Measurements from ENCODE around the gene URB1. TPM values are rescaled to one million over a fixed set of nuclear protein-coding genes. Genes with fewer than 3 reads are reported as not detected.

Gene URB1
- polyA plus RNA-seq, 1 donor (not counting 4 experiments of a cell fraction or from before 2014, with no cell fraction given) = 9.0 TPM

DNA sequence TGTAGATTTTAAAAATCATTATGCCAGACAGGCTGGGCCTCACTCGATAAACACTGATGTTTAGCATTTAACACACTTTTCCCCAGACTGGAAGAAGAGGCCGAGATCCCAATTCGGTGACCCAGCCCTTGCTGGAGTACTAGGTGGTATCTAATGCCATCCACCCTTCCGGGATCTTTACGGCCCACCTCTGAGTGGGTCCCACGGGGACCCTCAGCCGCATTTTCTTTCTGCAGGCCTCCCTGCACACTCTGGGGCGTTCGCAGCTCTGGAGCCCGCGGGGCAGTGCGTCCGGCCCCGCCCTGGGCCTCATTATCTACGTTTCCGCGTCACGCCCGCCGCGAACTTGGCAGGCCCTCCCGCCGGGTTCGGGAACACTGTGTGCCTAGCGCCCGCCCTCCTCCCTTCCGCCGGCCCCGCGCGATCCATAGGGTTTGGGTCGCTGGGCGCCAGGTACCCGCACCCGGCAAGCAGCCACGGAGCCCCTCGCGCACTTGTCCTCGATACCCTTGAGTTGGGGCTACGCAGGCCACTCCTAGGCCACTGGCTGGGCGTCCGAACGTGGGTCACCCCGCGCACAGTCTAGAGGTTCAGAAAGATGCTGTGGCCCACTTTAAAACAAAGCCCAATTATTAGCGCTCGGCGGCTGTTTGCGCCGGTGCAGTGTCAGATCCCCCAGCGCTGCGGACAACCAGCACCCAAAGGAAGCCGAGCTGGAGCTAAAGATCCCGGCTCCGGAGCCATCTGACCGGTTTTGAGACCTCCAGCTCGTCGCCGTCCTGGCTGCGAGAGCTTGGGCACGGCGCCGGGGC is 18.7 kb upstream of the URB1 start:
- peaks cover 0 to under 1% of the 10 kb centered on the region in 2 experiments for H3K36me3 ChIP-seq (ENCODE audit: control insufficient read depth in 2 of 2, extremely low read depth in 1 of 2, insufficient read depth in 2 of 2, low read length in 2 of 2)

DNA sequence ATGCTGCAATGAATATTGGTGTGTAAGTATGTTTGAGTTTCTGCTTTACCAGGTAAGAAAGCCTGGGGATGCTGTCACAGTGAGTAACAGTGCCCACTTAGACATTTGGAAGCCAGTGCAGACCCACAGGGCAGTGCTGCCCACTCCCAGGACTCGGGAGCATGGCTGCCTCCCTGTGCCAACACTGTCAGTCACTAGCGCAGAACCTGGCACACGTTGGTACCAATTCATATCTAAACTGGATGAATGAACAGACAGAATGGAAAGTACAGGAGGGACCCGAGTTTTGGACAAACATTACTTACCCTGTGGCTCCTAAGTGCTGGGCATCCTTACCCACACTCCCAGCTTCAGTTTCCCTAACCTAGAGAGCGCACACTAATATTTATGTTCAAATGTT is 18.1 kb upstream of the URB1 start:
- Histone ChIP-seq H2AFZ (ENCODE audit: control insufficient read depth, low read length) (peak overlapping the region; percentile 26), H3K9me1 (ENCODE audit: control insufficient read depth, extremely low read depth, insufficient read depth, low read length) (no peaks in the 10 kb centered on the region), H3K4me2 (ENCODE audit: control insufficient read depth, extremely low read depth, insufficient read depth, low read depth, low read length) (peak overlapping the region; percentile 89), H3K27ac (ENCODE audit: control insufficient read depth, insufficient read depth, low read length) (peak overlapping the region; percentile 88), H3K9ac (ENCODE audit: control insufficient read depth, extremely low read depth, insufficient read depth, low read length) (peak overlapping the region; percentile 89), H4K20me1 (ENCODE audit: control insufficient read depth, extremely low read depth, insufficient read depth, low read length) (no peaks in the 10 kb centered on the region), H3K9me3 (ENCODE audit: control insufficient read depth, low read depth, low read length) (no peaks in the 10 kb centered on the region), H3K4me1 (ENCODE audit: control insufficient read depth, extremely low read depth, insufficient read depth, low read length) (peaks cover 25% of the 10 kb centered on the region), H3K4me3 (ENCODE audit: control insufficient read depth in 2 of 3, extremely low read depth in 1 of 3, insufficient read depth in 2 of 3, low read depth in 1 of 3, low read length in 3 of 3) (peak overlapping the region in 1 of 3 experiments; percentile 83), H3K27me3 (ENCODE audit: control insufficient read depth, extremely low read depth, insufficient read depth, low read length) (no peaks in the 10 kb centered on the region), H3K36me3 (ENCODE audit: control insufficient read depth in 2 of 2, extremely low read depth in 1 of 2, insufficient read depth in 2 of 2, low read length in 2 of 2) (no peaks in the 10 kb centered on the region), H3K79me2 (ENCODE audit: control insufficient read depth, insufficient read depth, low read length) (peaks cover 13% of the 10 kb centered on the region)
- FAIRE-seq (no peak), DNase-seq (ENCODE audit: low read depth, low spot score) (no peak)
- dilution Hi-C loops (cut with MboI; ENCODE audit: extremely low pct_ligation_motif_present, low sequenced_read_pairs) = no loop called here
- TF ChIP-seq EZH2 (IDR thresholded peaks at IDR 0.05; ENCODE audit: low read length) = no peak
- TF ChIP-seq, protein P1, sequence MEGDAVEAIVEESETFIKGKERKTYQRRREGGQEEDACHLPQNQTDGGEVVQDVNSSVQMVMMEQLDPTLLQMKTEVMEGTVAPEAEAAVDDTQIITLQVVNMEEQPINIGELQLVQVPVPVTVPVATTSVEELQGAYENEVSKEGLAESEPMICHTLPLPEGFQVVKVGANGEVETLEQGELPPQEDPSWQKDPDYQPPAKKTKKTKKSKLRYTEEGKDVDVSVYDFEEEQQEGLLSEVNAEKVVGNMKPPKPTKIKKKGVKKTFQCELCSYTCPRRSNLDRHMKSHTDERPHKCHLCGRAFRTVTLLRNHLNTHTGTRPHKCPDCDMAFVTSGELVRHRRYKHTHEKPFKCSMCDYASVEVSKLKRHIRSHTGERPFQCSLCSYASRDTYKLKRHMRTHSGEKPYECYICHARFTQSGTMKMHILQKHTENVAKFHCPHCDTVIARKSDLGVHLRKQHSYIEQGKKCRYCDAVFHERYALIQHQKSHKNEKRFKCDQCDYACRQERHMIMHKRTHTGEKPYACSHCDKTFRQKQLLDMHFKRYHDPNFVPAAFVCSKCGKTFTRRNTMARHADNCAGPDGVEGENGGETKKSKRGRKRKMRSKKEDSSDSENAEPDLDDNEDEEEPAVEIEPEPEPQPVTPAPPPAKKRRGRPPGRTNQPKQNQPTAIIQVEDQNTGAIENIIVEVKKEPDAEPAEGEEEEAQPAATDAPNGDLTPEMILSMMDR (optimal IDR thresholded peaks at IDR 0.05 in 1 of 3, IDR thresholded peaks at IDR 0.05 in 1 of 3, conservative IDR thresholded peaks at IDR 0.05 in 1 of 3; ENCODE audit: extremely low read depth in 1 of 3, insufficient read depth in 2 of 3, low read length in 3 of 3) = no peak

More for the DNA sequence above, 18.7 kb upstream of the URB1 start:
- DNase-seq (ENCODE audit: low read depth, low spot score) (no peak), FAIRE-seq (no peak)
- dilution Hi-C loops (cut with MboI; ENCODE audit: extremely low pct_ligation_motif_present, low sequenced_read_pairs) = no loop called here
- H3K4me2 ChIP-seq (ENCODE audit: control insufficient read depth, extremely low read depth, insufficient read depth, low read depth, low read length) = peak overlapping the region; percentile 89
- H3K27me3 ChIP-seq (ENCODE audit: control insufficient read depth, extremely low read depth, insufficient read depth, low read length) = no peaks in the 10 kb centered on the region
- H3K9me3 ChIP-seq (ENCODE audit: control insufficient read depth, low read depth, low read length) = no peaks in the 10 kb centered on the region
- H2AFZ ChIP-seq (ENCODE audit: control insufficient read depth, low read length) = peak overlapping the region; percentile 79
- H3K9me1 ChIP-seq (ENCODE audit: control insufficient read depth, extremely low read depth, insufficient read depth, low read length) = no peaks in the 10 kb centered on the region
- no peak for TF ChIP-seq EZH2 (IDR thresholded peaks at IDR 0.05; ENCODE audit: low read length)
- TF ChIP-seq, protein P1 (optimal IDR thresholded peaks at IDR 0.05 in 1 of 3, IDR thresholded peaks at IDR 0.05 in 1 of 3, conservative IDR thresholded peaks at IDR 0.05 in 1 of 3; ENCODE audit: extremely low read depth in 1 of 3, insufficient read depth in 2 of 3, low read length in 3 of 3) = no peak
- H3K9ac ChIP-seq (ENCODE audit: control insufficient read depth, extremely low read depth, insufficient read depth, low read length) = peak overlapping the region; percentile 89
- H3K4me3 ChIP-seq (ENCODE audit: control insufficient read depth in 2 of 3, extremely low read depth in 1 of 3, insufficient read depth in 2 of 3, low read depth in 1 of 3, low read length in 3 of 3) = peak overlapping the region; percentile 45 to 83 (median 83)
- H3K4me1 ChIP-seq (ENCODE audit: control insufficient read depth, extremely low read depth, insufficient read depth, low read length) = peaks cover 21% of the 10 kb centered on the region
- peaks cover 15% of the 10 kb centered on the region for H3K79me2 ChIP-seq (ENCODE audit: control insufficient read depth, insufficient read depth, low read length)
- no peaks in the 10 kb centered on the region for H4K20me1 ChIP-seq (ENCODE audit: control insufficient read depth, extremely low read depth, insufficient read depth, low read length)
- H3K27ac ChIP-seq (ENCODE audit: control insufficient read depth, insufficient read depth, low read length) = peak overlapping the region; percentile 88

All from keratinocyte (primary cell).